ENCODE data around the gene UBXN10.
"Not testable (repeated sequence)": the region's sequence is repeated elsewhere in the genome, so short reads cannot be mapped to it uniquely, and the experiment has no call there.

UBXN10 gene

DNA sequence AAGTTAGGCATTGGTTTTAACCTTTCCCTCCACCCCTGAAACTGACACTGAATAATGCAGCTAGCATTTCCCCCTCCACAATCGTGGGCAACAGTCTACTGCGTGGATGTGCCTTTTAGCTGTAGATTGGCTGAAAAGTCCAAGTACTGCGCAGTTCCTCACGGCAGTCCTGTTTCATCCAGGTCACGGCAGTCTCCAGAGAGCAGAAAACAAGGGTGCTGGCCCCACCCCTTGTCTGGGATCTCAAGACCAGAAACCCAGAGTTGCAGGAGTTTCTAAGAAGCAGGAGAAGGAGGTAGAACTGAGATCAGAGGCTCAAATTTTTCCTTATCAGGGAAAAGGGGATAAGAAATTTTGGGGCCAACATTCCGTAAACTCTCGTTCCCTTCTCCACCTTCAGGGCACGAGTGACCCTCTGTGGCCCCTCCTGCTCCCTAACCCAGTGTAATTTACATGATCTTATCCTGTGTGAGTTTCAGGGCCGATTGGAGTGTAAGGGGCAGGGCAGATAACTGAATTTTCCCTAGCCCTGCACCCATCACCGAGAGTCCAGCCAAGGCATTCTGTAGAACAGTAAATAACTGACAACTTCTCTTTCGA, 26.3 kb downstream of the UBXN10 start:
- Histone ChIP-seq H3K9me3 (ENCODE audit: control insufficient read depth in 1 of 2, low read length in 2 of 2) (no peaks in the 10 kb centered on the region), H3K36me3 (ENCODE audit: control insufficient read depth in 1 of 2, insufficient read depth in 2 of 2, low read length in 2 of 2) (no peaks in the 10 kb centered on the region), H3K4me3 (ENCODE audit: low read depth in 1 of 2, low read length in 2 of 2) (no peak overlapping the region), H3K27me3 (ENCODE audit: low read depth, low read length) (no peaks in the 10 kb centered on the region), H3K4me1 (ENCODE audit: control insufficient read depth in 1 of 2, insufficient read depth in 2 of 2, low read length in 2 of 2) (peaks cover 4 to 11% of the 10 kb centered on the region in 2 donors), H3K27ac (ENCODE audit: low read length) (no peak overlapping the region)

DNA sequence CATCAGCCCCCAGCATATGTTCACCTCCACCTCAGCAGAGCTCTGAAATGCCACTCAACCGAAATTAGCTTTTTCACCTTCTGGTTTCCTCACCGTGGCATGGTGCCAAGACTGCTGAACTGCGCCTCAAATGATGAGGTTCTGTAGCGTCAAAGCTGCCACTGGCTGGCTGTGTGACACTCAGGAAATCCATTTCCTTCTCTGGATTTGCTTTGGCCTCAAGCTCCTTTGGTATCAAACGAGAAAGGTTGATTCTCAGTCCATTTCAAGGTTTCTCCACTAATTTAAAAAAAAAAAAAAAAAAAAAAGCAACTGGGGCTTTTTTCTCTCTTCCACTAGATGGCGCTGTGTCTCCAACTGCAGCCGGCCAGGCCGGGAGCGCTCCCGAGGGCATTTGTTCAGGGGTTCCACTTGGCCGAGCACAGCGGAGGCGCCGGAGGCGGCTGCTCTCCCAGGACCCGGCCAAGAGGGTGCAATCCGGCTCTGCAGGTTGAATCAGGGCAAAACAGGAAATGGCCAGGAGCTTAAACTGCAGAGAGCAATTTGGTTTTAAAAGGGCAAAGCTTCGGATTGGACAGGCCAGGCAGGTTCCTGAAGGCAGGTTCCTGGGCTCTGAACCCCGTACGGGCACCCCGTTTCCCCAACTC, 26.9 kb downstream of the UBXN10 start:
- no peaks in the 10 kb centered on the region for H3K27me3 ChIP-seq (ENCODE audit: low read depth, low read length)
- H3K9me3 ChIP-seq (ENCODE audit: control insufficient read depth in 1 of 2, low read length in 2 of 2): no peaks in the 10 kb centered on the region
- H3K4me1 ChIP-seq (ENCODE audit: control insufficient read depth in 1 of 2, insufficient read depth in 2 of 2, low read length in 2 of 2): peaks cover 4 to 11% of the 10 kb centered on the region in 2 donors
- no peaks in the 10 kb centered on the region for H3K36me3 ChIP-seq (ENCODE audit: control insufficient read depth in 1 of 2, insufficient read depth in 2 of 2, low read length in 2 of 2)
- H3K4me3 ChIP-seq (ENCODE audit: low read depth in 1 of 2, low read length in 2 of 2): no peak overlapping the region
- H3K27ac ChIP-seq (ENCODE audit: low read length): no peak overlapping the region

DNA sequence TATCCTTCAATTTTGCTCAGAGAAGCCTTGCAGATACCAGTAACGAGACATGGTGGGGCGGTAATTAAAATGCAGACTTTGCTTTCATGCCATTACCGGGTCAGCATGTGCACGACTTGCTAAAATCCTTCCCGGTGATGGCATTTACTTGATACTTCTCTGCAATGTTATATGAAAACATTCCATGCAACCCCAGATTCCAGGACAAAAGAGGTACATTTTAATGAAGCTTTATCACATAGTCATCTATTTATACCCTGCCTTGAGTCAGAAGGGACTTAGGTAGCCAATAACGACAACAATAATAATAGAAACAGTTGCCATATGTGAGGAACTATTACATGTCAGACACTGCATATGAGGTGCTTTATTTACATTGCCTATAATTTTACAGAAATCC, 29.8 kb downstream of the UBXN10 start:
- H3K4me3 ChIP-seq (ENCODE audit: low read depth in 1 of 2, low read length in 2 of 2): no peak overlapping the region
- H3K27me3 ChIP-seq (ENCODE audit: low read depth, low read length): no peaks in the 10 kb centered on the region
- no peaks in the 10 kb centered on the region for H3K36me3 ChIP-seq (ENCODE audit: control insufficient read depth in 1 of 2, insufficient read depth in 2 of 2, low read length in 2 of 2)
- H3K27ac ChIP-seq (ENCODE audit: low read length): no peak overlapping the region
- H3K4me1 ChIP-seq (ENCODE audit: control insufficient read depth in 1 of 2, insufficient read depth in 2 of 2, low read length in 2 of 2): peaks cover 4 to 11% of the 10 kb centered on the region in 2 donors
- H3K9me3 ChIP-seq (ENCODE audit: control insufficient read depth in 1 of 2, low read length in 2 of 2): no peaks in the 10 kb centered on the region

DNA sequence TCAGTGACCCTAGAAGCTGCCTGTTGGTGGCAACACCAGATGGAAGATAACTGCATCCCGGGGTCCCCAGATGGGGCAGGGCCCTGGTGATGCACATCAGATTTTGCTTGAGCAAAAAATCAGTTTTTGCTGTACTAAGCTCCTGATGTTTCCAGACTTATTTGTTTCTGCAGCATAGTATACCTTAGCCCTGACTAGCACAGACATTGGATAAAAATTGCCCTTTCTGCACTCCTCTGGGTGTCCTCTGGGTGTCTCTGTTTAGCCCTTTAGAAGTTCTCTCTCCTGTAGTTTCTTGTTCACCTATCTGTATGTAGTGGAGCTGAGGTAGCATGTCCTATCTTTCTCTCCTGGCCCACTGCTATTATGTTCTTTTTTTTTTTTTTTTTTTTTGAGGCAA, 30.7 kb downstream of the UBXN10 start:
- H3K4me3 ChIP-seq (ENCODE audit: low read depth in 1 of 2, low read length in 2 of 2): no peak overlapping the region
- no peaks in the 10 kb centered on the region for H3K27me3 ChIP-seq (ENCODE audit: low read depth, low read length)
- no peak overlapping the region for H3K27ac ChIP-seq (ENCODE audit: low read length)
- no peaks in the 10 kb centered on the region for H3K9me3 ChIP-seq (ENCODE audit: control insufficient read depth in 1 of 2, low read length in 2 of 2)
- H3K36me3 ChIP-seq (ENCODE audit: control insufficient read depth in 1 of 2, insufficient read depth in 2 of 2, low read length in 2 of 2): no peaks in the 10 kb centered on the region
- peaks cover 4 to 11% of the 10 kb centered on the region in 2 donors for H3K4me1 ChIP-seq (ENCODE audit: control insufficient read depth in 1 of 2, insufficient read depth in 2 of 2, low read length in 2 of 2)

DNA sequence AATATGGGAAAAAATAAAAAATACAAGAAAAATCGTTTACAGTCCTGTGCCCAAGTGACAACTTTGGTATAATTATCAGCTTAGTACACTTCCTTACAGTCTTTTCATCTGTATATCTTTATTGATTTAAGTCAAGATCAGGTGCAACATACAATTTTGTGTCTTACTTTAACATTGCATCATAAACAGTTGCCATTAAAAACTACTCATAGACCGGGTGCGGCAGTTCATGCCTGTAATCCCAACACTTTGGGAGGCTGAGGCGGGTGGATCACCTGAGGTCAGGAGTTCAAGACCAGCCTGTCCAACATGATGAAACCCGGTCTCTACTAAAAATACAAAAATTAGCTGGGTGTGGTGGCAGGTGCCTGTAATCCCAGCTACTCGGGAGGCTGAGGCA, 33.2 kb downstream of the UBXN10 start:
- H3K27me3 ChIP-seq (ENCODE audit: low read depth, low read length); H3K9me3 ChIP-seq (ENCODE audit: control insufficient read depth in 1 of 2, low read length in 2 of 2); H3K27ac ChIP-seq (ENCODE audit: low read length); H3K4me1 ChIP-seq (ENCODE audit: control insufficient read depth in 1 of 2, insufficient read depth in 2 of 2, low read length in 2 of 2); H3K36me3 ChIP-seq (ENCODE audit: control insufficient read depth in 1 of 2, insufficient read depth in 2 of 2, low read length in 2 of 2); H3K4me3 ChIP-seq (ENCODE audit: low read depth in 1 of 2, low read length in 2 of 2): not testable (repeated sequence)

DNA sequence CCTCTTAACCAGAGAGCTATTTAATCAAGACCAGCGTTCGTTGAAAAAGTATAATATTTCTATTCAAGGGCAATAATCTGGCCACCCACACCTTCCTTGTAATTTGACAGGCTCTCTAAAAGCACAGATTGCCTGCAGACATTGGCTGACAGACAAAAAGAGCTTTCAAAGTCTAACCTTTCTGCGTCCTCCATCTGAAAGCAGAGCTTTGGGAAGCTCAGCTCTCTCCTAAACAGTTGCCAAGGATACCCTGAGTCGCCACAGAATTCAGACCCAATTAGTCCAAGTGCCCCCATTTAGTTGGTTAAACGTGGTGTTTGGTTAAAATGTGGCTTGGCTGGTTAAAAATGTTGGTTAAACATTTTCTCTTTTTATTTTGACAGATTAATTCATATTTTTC, 34.1 kb downstream of the UBXN10 start:
- peaks cover 7% of the 10 kb centered on the region for H3K27me3 ChIP-seq (ENCODE audit: low read depth, low read length)

DNA sequence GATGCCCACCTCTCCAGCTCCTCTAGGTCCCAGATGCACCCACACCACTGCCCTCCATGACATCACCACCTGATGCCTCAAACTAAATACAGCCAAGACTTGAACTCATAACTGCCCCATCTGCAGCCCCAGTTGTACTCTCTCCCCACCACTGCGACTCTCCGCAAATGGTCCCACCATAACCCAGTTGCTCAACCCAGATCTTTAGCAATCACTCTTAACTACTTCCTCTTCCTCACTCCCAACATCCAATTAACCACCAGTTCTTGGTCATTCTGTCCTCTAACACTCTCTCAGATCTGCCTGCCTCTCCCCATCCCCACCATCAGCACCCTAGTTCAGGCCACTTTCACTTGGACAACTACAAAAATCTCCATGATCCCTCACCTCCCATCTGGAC, 37.2 kb downstream of the UBXN10 start:
- Histone ChIP-seq H3K27ac (ENCODE audit: low read length) (no peak overlapping the region), H3K9me3 (ENCODE audit: control insufficient read depth in 1 of 2, low read length in 2 of 2) (no peaks in the 10 kb centered on the region), H3K4me3 (ENCODE audit: low read depth in 1 of 2, low read length in 2 of 2) (no peak overlapping the region), H3K27me3 (ENCODE audit: low read depth, low read length) (peaks cover 7% of the 10 kb centered on the region), H3K36me3 (ENCODE audit: control insufficient read depth in 1 of 2, insufficient read depth in 2 of 2, low read length in 2 of 2) (no peaks in the 10 kb centered on the region), H3K4me1 (ENCODE audit: control insufficient read depth in 1 of 2, insufficient read depth in 2 of 2, low read length in 2 of 2) (no peaks in the 10 kb centered on the region)

More for the DNA sequence above, 34.1 kb downstream of the UBXN10 start:
- Histone ChIP-seq H3K4me3 (ENCODE audit: low read depth in 1 of 2, low read length in 2 of 2) (no peak overlapping the region), H3K36me3 (ENCODE audit: control insufficient read depth in 1 of 2, insufficient read depth in 2 of 2, low read length in 2 of 2) (no peaks in the 10 kb centered on the region), H3K9me3 (ENCODE audit: control insufficient read depth in 1 of 2, low read length in 2 of 2) (no peaks in the 10 kb centered on the region), H3K4me1 (ENCODE audit: control insufficient read depth in 1 of 2, insufficient read depth in 2 of 2, low read length in 2 of 2) (no peaks in the 10 kb centered on the region), H3K27ac (ENCODE audit: low read length) (no peak overlapping the region)

DNA sequence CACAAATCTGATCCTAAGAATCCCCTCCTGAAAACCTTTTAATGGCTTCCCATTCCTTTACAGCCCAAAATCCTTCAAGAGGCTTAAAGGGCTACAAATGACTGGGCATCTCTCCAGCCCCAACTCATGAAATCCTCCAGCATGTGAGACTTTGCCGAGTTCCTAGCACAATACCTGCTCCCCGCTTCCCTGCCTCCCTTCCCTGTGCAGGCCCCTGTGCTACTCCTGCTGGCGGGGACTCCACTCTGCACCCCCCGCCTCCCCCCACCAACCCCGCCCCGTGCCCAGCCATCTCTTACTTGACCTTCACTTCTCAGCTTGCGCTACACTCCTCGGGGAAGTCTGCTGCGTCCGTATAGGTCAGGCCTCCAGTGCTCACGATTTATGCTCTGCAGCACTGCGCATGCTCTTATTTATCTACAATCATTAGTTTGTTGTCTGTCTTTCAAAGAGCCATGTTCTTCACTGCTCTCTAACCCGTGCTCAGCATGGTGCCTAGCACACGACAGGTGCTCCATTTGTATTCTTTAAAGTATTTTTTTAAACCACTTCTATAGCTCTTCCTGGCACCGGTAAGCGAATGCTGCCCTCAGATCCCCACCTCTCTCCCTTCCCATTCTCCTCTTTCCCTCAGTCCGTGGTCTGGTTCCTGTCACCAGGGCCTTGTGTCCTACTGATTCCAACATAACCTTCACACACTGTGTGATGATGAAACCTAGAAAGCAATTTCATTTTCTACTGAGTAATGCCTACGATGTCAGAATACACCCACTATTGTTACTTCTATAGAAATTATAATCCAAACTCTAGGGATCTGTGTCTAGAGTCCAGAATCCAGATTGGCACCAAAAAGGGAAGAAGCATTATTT, 37.9 kb downstream of the UBXN10 start:
- peaks cover 7% of the 10 kb centered on the region for H3K27me3 ChIP-seq (ENCODE audit: low read depth, low read length)
- no peaks in the 10 kb centered on the region for H3K36me3 ChIP-seq (ENCODE audit: control insufficient read depth in 1 of 2, insufficient read depth in 2 of 2, low read length in 2 of 2)
- H3K9me3 ChIP-seq (ENCODE audit: control insufficient read depth in 1 of 2, low read length in 2 of 2): no peaks in the 10 kb centered on the region
- no peak overlapping the region for H3K4me3 ChIP-seq (ENCODE audit: low read depth in 1 of 2, low read length in 2 of 2)
- H3K27ac ChIP-seq (ENCODE audit: low read length): no peak overlapping the region
- no peaks in the 10 kb centered on the region for H3K4me1 ChIP-seq (ENCODE audit: control insufficient read depth in 1 of 2, insufficient read depth in 2 of 2, low read length in 2 of 2)

DNA sequence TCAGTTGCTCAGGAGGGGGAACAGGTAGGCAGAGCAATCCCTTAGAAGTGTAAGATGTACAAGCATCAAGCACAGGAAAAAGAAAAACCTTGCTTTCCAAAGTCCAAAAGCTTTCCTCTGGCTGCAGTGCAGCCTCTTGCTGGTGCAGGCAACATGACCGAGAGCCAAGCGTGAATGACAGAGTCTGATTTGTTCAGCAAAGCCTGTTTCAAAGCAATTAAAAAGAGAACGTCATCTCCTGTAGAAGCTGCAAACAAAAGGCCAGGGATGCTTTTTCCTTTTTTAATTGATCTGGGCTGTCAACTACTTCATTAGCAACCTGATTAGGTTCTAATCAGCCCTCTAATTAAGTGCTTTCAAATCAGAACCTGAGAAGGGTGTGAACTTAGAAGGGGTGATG, 38.6 kb downstream of the UBXN10 start:
- H3K27me3 ChIP-seq (ENCODE audit: low read depth, low read length): peaks cover 7% of the 10 kb centered on the region
- H3K36me3 ChIP-seq (ENCODE audit: control insufficient read depth in 1 of 2, insufficient read depth in 2 of 2, low read length in 2 of 2): no peaks in the 10 kb centered on the region
- H3K27ac ChIP-seq (ENCODE audit: low read length): no peak overlapping the region

DNA sequence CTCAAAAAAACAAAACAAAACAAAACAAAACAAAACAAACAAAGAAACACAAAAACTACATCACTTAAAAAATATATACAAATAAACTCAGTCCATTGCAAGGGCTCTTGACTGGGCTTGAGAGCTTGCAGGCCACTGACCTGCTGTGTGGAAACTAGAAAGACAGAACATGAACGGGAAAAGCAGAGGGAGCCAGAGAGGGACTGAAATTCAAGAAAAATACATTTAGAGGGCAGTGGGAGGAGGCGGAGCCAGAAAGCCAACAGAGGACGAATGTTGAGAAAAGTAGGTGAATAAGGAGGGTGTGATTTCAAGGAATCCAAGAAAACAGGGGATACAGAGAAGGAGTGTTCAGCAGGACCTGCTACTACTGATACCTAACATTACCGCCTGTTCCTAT, 41.8 kb downstream of the UBXN10 start:
- H3K4me1 ChIP-seq (ENCODE audit: control insufficient read depth in 1 of 2, insufficient read depth in 2 of 2, low read length in 2 of 2): no peaks in the 10 kb centered on the region
- H3K27me3 ChIP-seq (ENCODE audit: low read depth, low read length): peaks cover 3% of the 10 kb centered on the region
- H3K9me3 ChIP-seq (ENCODE audit: control insufficient read depth in 1 of 2, low read length in 2 of 2): no peaks in the 10 kb centered on the region
- H3K36me3 ChIP-seq (ENCODE audit: control insufficient read depth in 1 of 2, insufficient read depth in 2 of 2, low read length in 2 of 2): no peaks in the 10 kb centered on the region
- no peak overlapping the region for H3K27ac ChIP-seq (ENCODE audit: low read length)
- H3K4me3 ChIP-seq (ENCODE audit: low read depth in 1 of 2, low read length in 2 of 2): no peak overlapping the region

More for the DNA sequence above, 38.6 kb downstream of the UBXN10 start:
- no peaks in the 10 kb centered on the region for H3K4me1 ChIP-seq (ENCODE audit: control insufficient read depth in 1 of 2, insufficient read depth in 2 of 2, low read length in 2 of 2)
- H3K9me3 ChIP-seq (ENCODE audit: control insufficient read depth in 1 of 2, low read length in 2 of 2): no peaks in the 10 kb centered on the region
- H3K4me3 ChIP-seq (ENCODE audit: low read depth in 1 of 2, low read length in 2 of 2): no peak overlapping the region

DNA sequence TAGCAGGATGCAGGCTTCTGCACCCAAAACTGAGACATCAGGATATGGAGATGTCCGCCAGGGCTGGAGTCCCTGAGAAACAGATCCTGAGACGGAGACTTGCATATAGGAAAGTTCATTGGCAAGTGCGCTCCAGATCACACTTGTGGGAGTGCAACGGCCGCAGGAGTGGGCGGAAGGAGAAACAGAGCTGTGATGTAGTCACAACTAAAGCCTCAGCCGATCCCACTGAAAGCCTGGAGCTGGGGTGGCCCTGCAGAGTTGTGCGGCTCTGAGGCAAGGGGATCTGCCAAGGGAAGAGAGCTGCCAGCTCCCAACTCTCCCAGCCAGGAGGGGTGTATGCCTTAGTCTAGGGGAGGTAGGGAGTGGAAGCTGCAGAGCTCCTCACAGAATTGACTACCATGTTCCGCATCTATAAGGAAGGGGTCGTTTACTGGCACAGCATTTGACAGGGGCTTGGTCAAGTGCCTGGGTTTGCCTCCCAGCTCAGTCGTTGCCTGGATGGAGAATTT, 42.5 kb downstream of the UBXN10 start:
- Histone ChIP-seq H3K9me3 (ENCODE audit: control insufficient read depth in 1 of 2, low read length in 2 of 2) (no peaks in the 10 kb centered on the region), H3K27ac (ENCODE audit: low read length) (no peak overlapping the region), H3K4me1 (ENCODE audit: control insufficient read depth in 1 of 2, insufficient read depth in 2 of 2, low read length in 2 of 2) (no peaks in the 10 kb centered on the region), H3K27me3 (ENCODE audit: low read depth, low read length) (no peaks in the 10 kb centered on the region), H3K36me3 (ENCODE audit: control insufficient read depth in 1 of 2, insufficient read depth in 2 of 2, low read length in 2 of 2) (no peaks in the 10 kb centered on the region), H3K4me3 (ENCODE audit: low read depth in 1 of 2, low read length in 2 of 2) (no peak overlapping the region)

Measured in muscle layer of duodenum (tissue), 2 donors.